HG03108 (cell line): ENCODE results near the gene ZNF268.

Experiments
- ATAC-seq: cut with Tn5 transposase; IDR thresholded peaks from one replicate; pipeline ENCODE4 v1.9.1; 2021; ENCODE audit warnings: moderate library complexity; ENCODE audit not compliant: unreplicated experiment

ZNF268 gene

DNA sequence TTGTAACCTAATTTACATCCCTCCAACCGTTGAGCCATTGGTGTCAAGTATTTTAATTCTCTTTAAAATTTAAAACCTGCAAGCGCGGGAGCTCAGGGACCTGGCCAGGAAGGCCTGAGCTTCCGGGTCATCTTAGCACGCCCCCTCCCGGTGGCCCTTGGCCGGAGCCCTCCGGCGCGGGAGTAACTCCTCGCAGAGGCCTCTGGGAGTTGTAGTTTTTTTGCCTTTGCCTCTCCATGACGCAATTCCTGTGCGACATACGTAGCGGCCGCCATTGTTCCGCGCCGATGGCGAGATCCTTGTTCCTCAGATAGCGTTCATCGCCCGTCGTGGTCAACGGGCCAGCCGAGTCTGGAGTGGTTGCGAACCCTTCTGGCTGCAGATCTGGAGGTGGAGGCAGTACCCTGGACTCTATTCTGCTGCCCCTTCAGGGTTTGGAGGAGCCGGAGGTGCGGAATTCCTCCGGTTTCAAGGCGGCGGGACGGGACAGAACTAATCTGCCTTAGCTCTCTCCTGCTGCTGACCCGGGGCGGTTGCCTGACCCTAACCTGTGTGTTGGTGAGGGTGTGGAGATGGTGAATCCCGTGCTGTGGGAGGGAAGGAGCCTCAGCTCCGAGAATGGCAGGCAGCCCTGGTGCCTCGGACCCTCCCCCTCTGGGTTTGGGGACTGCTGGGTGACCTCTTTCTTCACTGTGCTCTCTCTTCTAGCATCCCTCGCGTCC lies at the start of gene ZNF268:
TSS of gene ZNF268 (plus strand) at position 258 of the 722 bp plus-strand sequence. CDS start 503 bp downstream, outside the sequence.
- ATAC-seq = peak; percentile 94

DNA sequence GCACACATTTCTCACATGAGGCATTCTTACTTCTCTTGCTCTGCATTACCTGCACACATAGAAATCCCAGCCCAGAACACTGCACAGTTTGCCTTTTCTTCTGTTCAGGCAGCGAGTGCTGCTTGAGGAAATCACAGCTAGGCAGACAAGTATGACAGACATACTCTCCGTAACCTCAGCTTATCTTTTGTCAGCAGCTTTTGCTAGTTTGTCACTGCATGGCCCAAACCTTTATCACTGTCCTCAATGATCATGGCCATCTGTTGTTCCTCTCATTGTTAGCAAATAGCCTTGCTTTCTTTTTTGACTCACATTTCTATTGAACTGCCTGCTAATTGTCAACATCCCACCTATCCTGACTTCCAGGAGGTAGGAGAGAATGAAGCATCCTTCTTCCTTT lies 45.5 kb upstream of the ZNF268 start:
- no peak for ATAC-seq

DNA sequence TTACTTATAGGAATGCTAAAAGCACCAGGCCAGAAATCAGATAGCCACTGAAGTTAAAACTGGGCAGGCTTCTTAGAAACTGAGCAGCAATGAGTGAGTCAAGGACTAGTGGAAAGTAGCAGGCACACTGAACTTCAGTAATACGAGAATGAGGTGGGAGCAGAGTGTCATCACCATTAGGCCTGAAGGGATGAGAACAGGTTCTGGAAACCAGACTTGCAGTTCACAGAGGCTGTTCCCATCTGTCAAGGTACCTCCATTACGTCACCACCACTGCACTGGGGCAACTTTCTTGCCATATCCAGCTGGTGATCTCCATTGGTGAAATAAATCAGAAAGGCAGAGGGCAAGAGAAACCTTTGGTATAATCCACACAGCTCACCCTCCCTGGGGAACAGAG lies 35.3 kb upstream of the ZNF268 start:
- ATAC-seq = no peak

DNA sequence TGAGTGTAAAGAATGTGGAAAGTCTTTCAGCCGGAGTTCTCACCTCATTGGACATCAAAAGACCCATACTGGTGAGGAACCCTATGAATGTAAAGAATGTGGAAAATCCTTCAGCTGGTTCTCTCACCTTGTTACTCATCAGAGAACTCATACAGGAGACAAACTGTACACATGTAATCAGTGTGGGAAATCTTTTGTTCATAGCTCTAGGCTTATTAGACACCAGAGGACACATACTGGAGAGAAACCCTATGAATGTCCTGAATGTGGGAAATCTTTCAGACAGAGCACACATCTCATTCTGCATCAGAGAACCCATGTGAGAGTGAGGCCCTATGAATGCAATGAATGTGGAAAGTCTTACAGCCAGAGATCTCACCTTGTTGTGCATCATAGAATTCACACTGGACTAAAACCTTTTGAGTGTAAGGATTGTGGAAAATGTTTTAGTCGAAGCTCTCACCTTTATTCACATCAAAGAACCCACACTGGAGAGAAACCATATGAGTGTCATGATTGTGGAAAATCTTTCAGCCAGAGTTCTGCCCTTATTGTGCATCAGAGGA lies 25.1 kb upstream of the ZNF268 start:
- no peak for ATAC-seq

DNA sequence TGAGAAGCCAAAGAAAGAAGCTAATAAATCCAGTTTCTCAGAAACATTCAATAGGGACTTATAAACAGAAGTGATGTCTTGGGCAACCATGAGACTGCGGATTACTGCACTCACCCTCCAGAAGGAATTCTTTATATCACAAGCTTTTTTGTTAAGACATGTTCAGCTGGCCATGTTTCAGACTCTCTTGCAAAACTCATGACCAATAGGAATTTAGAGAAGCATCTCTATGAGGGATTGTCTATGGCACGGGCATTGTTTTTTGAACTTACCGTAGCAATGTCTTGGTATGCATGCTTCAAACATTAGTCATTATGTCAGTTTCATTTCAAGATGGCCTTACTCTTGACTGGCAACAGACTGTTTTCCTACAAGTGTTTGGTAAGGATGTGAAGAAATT lies 15.5 kb upstream of the ZNF268 start:
- ATAC-seq = no peak

GRCh38 chr12:133172491-133172890 lies 8.8 kb upstream of the ZNF268 start:
- ATAC-seq = no peak

GRCh38 chr12:133174901-133175300 lies 6.4 kb upstream of the ZNF268 start:
- ATAC-seq = no peak

GRCh38 chr12:133180669-133181068 lies 626 bp upstream of the ZNF268 start:
- no peak for ATAC-seq

DNA sequence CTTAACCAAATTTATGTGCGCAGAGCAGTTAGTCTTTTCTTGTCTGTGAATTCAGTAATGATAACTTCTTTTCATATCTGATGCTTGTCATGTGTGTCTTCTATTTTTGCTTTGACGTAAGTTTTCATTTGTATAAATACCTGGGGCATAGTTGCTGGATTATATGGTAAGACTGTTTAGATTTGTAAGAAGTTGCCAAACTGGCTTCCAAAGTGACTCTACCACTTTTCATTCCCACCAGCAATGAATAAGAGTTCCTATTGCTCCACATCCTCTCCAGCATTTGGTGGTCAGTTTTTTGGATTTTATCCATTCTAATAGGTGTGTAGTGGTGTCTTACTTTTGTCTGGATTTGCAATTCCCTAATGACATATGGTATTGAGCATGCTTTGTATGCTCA lies 8.9 kb downstream of the ZNF268 start:
- ATAC-seq = no peak

GRCh38 chr12:133192847-133193246 lies 11.6 kb downstream of the ZNF268 start:
- ATAC-seq = no peak

- no peak for ATAC-seq
These were observed 20.6 kb downstream of the ZNF268 start for GRCh38 chr12:133201888-133202287.

- no peak for ATAC-seq
These were observed 21.4 kb downstream of the ZNF268 start for GRCh38 chr12:133202493-133203343.

GRCh38 chr12:133203344-133204263 lies 22.3 kb downstream of the ZNF268 start:
- ATAC-seq = no peak

- no peak for ATAC-seq
These were observed 22.9 kb downstream of the ZNF268 start for GRCh38 chr12:133204264-133204603.

GRCh38 chr12:133206390-133206789 lies 25.1 kb downstream of the ZNF268 start:
- ATAC-seq = no peak

DNA sequence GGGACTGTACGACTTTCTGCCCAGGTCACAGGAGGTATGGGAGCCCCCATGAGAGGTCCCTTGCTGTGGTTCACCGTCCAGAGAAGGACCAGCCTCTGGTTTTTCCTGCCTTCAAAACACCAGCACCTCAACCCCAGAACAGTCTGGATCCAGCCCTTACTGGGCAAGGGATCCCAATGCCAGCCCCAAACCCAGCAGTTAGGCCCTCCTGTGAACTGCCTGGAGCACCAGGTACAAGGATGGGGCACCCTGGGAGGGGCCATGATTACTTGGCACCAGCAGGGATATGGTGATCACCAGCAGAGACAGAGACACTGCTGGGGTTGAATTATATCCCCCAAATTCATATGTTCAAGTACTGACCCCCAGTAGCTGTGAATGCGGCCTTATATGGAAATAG lies 34.4 kb downstream of the ZNF268 start:
- no peak for ATAC-seq

DNA sequence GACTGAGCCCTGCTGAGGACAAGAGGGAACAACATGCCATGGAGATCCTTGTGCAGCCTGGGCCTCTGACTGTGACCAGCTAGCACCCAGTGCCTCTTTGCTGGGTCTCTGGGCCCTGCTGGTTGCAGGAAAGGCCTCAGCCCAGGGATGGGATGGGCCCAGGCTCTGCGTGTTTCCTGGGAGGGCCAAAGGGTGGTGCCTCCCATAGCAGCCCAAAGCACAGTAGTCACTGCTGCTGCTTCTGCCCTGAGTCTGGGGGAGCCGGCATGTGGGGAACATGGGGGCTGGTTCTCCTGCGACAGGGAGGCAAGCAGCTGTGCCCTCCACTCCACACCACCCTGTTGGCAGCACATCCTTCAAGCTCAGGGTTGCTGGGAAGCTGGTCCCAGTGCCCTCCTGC lies 35.9 kb downstream of the ZNF268 start:
- no peak for ATAC-seq

- no peak for ATAC-seq
These were observed 39.2 kb downstream of the ZNF268 start for GRCh38 chr12:133220521-133220920.

GRCh38 chr12:133221241-133221640 lies 39.9 kb downstream of the ZNF268 start:
- no peak for ATAC-seq

GRCh38 chr12:133222211-133222610 lies 40.9 kb downstream of the ZNF268 start:
- no peak for ATAC-seq

GRCh38 chr12:133225527-133225926 lies 44.2 kb downstream of the ZNF268 start:
- no peak for ATAC-seq
